Nephron progenitor cell (in vitro differentiated cells): ENCODE data around the gene BAHCC1.

Experiments used
- DNase-seq: peaks from one replicate; pipeline ENCODE4 v3.0.0; 2021
- H3K27ac Mint-ChIP-seq: 2 replicates; pipeline ENCODE4 v1.8.0; 2021; ENCODE audit warnings: mild to moderate bottlenecking, moderate library complexity, mixed read lengths
- H3K27me3 Mint-ChIP-seq: 2 replicates; pipeline ENCODE4 v1.8.0; 2021; ENCODE audit warnings: mild to moderate bottlenecking, low read depth, mixed read lengths; ENCODE audit not compliant: poor library complexity
- H3K36me3 Mint-ChIP-seq: 2 replicates; pipeline ENCODE4 v1.8.0; 2021; ENCODE audit warnings: low read depth, mixed read lengths
- H3K4me1 Mint-ChIP-seq: 2 replicates; pipeline ENCODE4 v1.8.0; 2021; ENCODE audit warnings: mixed read lengths
- H3K4me3 Mint-ChIP-seq: 2 replicates; pipeline ENCODE4 v1.8.0; 2021; ENCODE audit warnings: mild to moderate bottlenecking, moderate library complexity, mixed read lengths
- H3K9me3 Mint-ChIP-seq: 2 replicates; pipeline ENCODE4 v1.8.0; 2021; ENCODE audit warnings: mild to moderate bottlenecking, moderate library complexity, mixed read lengths
- TF ChIP-seq, protein P1 (sequence below): fragments of 200-600 bp; sonication (generic); IDR thresholded peaks from 2 replicates; pipeline ENCODE4 v1.5.0; 2021; ENCODE audit warnings: antibody characterized with exemption

Gene BAHCC1

GRCh38 chr17:81395600-81396277, 482 bp downstream of the BAHCC1 start:
- Mint-ChIP-seq H3K27me3 (peaks cover 9% of the 10 kb centered on the region), H3K4me1 (peaks cover 41% of the 10 kb centered on the region), H3K27ac (peak overlapping the region; percentile 98), H3K4me3 (peak overlapping the region; percentile 96), H3K36me3 (no peaks in the 10 kb centered on the region), H3K9me3 (no peaks in the 10 kb centered on the region)
- DNase-seq, result peak; percentile 33
- TF ChIP-seq, protein P1, sequence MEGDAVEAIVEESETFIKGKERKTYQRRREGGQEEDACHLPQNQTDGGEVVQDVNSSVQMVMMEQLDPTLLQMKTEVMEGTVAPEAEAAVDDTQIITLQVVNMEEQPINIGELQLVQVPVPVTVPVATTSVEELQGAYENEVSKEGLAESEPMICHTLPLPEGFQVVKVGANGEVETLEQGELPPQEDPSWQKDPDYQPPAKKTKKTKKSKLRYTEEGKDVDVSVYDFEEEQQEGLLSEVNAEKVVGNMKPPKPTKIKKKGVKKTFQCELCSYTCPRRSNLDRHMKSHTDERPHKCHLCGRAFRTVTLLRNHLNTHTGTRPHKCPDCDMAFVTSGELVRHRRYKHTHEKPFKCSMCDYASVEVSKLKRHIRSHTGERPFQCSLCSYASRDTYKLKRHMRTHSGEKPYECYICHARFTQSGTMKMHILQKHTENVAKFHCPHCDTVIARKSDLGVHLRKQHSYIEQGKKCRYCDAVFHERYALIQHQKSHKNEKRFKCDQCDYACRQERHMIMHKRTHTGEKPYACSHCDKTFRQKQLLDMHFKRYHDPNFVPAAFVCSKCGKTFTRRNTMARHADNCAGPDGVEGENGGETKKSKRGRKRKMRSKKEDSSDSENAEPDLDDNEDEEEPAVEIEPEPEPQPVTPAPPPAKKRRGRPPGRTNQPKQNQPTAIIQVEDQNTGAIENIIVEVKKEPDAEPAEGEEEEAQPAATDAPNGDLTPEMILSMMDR, result no peak

DNA sequence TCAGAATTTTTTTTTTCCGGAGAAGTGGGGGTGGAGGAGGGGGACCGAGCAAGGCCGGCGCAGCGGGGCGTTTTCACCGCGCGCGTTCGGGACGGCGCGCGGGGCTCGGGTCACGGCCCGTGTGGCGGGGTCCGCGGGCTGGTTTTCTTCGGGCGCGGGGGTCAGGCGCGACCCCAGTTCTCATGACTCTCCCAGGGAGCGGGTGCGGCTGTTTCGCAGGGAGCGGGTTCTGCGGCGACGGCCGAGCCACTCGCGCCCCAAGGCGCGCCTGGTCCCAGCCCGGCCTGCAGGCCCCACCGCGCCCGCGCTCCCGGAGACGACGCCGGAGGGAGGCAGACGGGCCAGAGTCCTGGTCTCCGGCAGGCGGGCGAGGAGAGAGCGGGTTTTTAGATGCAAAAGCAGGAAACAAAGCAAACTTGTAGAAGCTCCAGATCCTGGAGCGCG, 1.0 kb downstream of the BAHCC1 start:
- Mint-ChIP-seq H3K4me1 (peaks cover 41% of the 10 kb centered on the region), H3K27ac (peak overlapping the region; percentile 64), H3K36me3 (no peaks in the 10 kb centered on the region), H3K9me3 (no peaks in the 10 kb centered on the region), H3K27me3 (peaks cover 9% of the 10 kb centered on the region), H3K4me3 (peak overlapping the region; percentile 96)
- TF ChIP-seq, protein P1, result no peak
- DNase-seq, result peak; percentile 49

- TF ChIP-seq, protein P1, result no peak
- Mint-ChIP-seq H3K36me3 (no peaks in the 10 kb centered on the region), H3K4me1 (peaks cover 41% of the 10 kb centered on the region), H3K4me3 (peak overlapping the region; percentile 96), H3K27ac (peak overlapping the region; percentile 88), H3K9me3 (no peaks in the 10 kb centered on the region), H3K27me3 (peaks cover 6% of the 10 kb centered on the region)
- no peak for DNase-seq
Measured at GRCh38 chr17:81396722-81397313, 1.6 kb downstream of the BAHCC1 start.

DNA sequence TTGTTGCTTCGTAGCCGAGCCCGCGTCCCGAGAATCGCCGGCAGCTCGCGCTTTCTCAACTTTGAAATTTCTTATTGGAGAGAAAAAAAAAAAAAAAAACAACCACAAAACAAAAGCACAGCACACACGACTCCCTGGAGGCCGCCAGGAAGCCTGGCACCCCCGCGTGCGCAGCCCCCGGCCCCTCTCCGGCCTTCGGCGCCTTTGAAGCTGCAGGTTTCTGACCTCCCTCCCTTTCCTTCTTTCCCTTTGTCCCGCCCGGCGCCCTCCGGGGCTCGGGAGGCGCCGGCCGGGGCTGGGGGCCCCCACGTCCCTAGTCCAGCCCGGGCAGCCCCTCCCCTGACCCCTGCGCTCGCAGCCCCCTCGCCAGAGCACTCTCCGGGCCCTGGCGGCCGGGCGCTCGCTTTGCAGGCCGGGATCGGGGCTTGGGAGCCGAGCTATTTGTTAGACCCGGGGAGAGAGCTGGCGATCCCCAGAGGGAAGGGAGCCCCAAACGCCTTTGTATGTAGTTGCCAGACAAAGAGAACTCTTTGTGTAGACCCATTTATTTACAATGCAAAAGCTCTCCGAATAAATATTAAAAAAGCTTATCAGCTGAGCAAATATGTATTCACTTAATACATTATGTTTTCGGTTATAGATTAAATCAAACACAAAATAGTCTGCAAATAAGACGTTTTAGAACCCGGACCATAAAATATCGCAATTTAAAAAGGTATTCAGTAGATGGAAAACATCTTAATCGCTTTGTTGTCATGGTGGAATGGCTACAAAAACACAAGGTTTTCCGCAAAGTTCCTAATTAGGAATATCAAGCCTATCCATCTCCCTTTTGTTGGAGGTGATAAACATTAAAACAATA, 2.3 kb downstream of the BAHCC1 start:
- peak overlapping the region; percentile 94 for H3K27ac Mint-ChIP-seq
- no peaks in the 10 kb centered on the region for H3K36me3 Mint-ChIP-seq
- peaks cover 41% of the 10 kb centered on the region for H3K4me1 Mint-ChIP-seq
- no peaks in the 10 kb centered on the region for H3K9me3 Mint-ChIP-seq
- H3K27me3 Mint-ChIP-seq, result peaks cover 8% of the 10 kb centered on the region
- peak overlapping the region; percentile 96 for H3K4me3 Mint-ChIP-seq
- DNase-seq, result peak; percentile 76
- TF ChIP-seq, protein P1, result peak; percentile 44

DNA sequence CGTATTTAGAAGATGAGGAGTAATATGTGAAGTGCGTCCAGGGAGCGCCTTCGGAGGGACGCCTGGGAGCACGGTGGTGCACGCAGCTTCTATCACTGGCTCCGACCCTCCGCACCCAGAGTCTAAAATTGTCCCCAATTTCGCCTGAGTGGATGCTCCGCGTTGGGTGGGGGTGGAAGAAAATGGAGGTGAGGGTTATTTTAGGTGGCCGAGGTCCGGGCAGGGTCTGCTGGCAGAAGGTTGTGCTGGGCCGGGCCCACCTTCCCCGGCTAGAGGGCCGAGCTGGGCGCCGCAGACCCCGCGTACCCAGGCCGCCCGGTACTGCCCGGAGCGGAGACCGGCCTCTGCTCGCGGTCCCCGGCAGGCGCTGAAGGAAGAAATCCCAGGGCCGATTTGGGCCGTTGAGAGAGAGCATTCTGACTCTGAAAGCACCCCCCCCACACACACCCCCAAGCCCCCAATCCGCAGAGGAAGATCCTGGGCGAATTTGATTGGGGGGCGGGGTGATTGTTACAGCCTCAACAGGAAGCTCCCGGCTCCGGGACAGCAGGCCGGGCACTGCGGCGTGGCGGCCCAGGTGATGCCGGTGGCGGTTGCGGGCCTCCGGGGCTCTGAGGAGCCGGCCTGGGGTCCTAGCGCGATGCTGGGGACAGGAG, 3.0 kb downstream of the BAHCC1 start:
- TF ChIP-seq, protein P1, result no peak
- DNase-seq, result peak; percentile 64
- Mint-ChIP-seq H3K27ac (peak overlapping the region; percentile 98), H3K27me3 (peaks cover 11% of the 10 kb centered on the region), H3K4me1 (peaks cover 48% of the 10 kb centered on the region), H3K36me3 (peaks cover 5% of the 10 kb centered on the region), H3K9me3 (no peaks in the 10 kb centered on the region), H3K4me3 (peak overlapping the region; percentile 96)
